Muscle layer of colon (tissue), 2 donors: ENCODE results near the gene EIF4G3.
A peak's percentile ranks its signal among the peaks of the same experiment; 100 is the strongest.
"Not testable (repeated sequence)": the region's sequence is repeated elsewhere in the genome, so short reads cannot be mapped to it uniquely, and the experiment has no call there.

Experiments used
- H3K27ac ChIP-seq: one replicate; pipeline ENCODE4 v1.7.0; 2013; ENCODE audit warnings: low read depth, mild to moderate bottlenecking, low read length, moderate library complexity
- H3K27me3 ChIP-seq, 2 donors: one replicate each; pipeline ENCODE4 v1.7.0; 2013; ENCODE audit warnings: low read length in 2 of 2, mild to moderate bottlenecking in 2 of 2; ENCODE audit not compliant: insufficient read depth in 2 of 2, control insufficient read depth in 1 of 2
- H3K36me3 ChIP-seq: one replicate; pipeline ENCODE4 v1.7.0; 2013; ENCODE audit warnings: mild to moderate bottlenecking, low read length; ENCODE audit not compliant: insufficient read depth
- H3K4me1 ChIP-seq: one replicate; pipeline ENCODE4 v1.7.0; 2013; ENCODE audit warnings: mild to moderate bottlenecking, low read length; ENCODE audit not compliant: insufficient read depth
- H3K4me3 ChIP-seq, 2 donors: one replicate each; pipeline ENCODE4 v1.7.0; 2013; ENCODE audit warnings: low read length in 2 of 2, low read depth in 1 of 2, mild to moderate bottlenecking in 1 of 2, moderate library complexity in 1 of 2
- H3K9ac ChIP-seq: one replicate; pipeline ENCODE4 v1.7.0; 2013; ENCODE audit warnings: low read length
- H3K9me3 ChIP-seq: one replicate; pipeline ENCODE4 v1.7.0; 2013; ENCODE audit warnings: mild to moderate bottlenecking, low read length
- donor health status: abdominal sarcoma.
- donor health status: Adenocarcinoma of cecum.

EIF4G3 gene

DNA sequence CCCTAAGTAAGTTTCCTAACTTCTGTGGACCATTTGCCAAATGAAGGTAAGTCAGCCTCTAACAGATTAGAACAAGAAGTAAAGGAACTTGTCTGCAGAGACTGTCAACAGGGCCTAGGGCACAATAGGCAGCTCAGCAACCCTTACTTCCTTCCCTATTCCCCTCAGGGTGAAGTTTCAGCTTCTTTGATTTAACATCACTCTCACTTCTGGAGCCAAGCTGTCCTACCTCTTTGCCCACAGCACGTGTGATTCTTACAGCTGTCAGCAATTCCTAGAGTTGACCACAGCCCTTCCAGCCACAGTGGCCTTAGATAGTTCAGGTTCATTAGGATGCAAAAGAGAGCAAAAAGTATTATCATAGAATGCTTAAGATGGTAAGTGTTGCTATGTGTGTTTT is 7.6 kb upstream of the EIF4G3 start:
- H3K4me3 ChIP-seq: no peak overlapping the region
- no peak overlapping the region for H3K9ac ChIP-seq
- no peaks in the 10 kb centered on the region for H3K36me3 ChIP-seq
- no peaks in the 10 kb centered on the region for H3K9me3 ChIP-seq
- no peak overlapping the region for H3K27ac ChIP-seq
- H3K4me1 ChIP-seq: no peaks in the 10 kb centered on the region
- no peaks in the 10 kb centered on the region for H3K27me3 ChIP-seq

DNA sequence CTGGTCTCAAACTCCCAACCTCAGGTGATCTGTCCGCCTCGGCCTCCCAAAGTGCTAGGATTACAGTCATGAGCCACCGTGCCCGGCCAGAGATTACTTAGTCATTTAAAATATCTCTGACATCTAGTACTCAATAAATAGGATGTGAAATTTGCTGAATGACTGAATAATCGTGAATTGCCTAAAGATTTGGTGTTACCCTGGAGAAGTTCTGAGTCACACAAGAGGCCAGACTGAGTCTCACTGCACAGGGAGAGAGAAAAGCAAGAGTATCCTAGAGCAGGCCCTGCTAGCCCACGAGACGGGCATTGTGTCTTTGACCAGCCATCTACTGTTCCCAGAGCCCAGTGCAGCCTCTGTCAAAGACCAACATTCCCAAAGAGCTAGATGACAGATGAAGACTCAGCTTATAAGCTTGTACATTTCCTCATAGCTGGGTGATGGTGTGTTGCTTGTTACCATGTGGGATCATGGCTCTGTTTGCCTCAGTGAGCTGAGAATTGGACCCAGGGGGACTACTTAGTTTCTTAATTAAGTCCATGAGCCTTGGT is 5.6 kb upstream of the EIF4G3 start:
- H3K4me3 ChIP-seq: no peak overlapping the region
- H3K27me3 ChIP-seq: no peaks in the 10 kb centered on the region
- H3K9me3 ChIP-seq: no peaks in the 10 kb centered on the region
- no peak overlapping the region for H3K9ac ChIP-seq
- no peak overlapping the region for H3K27ac ChIP-seq
- no peaks in the 10 kb centered on the region for H3K4me1 ChIP-seq
- no peaks in the 10 kb centered on the region for H3K36me3 ChIP-seq

DNA sequence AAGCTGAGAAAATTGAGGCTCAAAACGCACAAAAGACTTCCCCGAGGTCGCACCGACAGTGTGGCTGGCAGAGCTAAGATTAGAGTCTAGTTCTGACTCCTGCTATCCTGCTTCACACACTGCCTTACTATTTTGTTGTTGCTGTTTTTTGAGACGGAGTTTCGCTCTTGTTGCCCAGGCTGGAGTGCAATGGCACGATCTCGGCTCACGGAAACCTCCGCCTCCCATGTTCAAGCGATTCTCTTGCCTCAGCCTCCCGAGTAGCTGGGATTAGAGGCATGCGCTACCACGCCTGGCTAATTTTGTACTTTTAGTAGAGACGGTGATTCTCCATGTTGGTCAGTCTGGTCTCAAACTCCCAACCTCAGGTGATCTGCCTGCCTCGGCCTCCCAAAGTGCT is 1.6 kb upstream of the EIF4G3 start:
- not testable (repeated sequence) for H3K27ac ChIP-seq, H3K4me1 ChIP-seq

DNA sequence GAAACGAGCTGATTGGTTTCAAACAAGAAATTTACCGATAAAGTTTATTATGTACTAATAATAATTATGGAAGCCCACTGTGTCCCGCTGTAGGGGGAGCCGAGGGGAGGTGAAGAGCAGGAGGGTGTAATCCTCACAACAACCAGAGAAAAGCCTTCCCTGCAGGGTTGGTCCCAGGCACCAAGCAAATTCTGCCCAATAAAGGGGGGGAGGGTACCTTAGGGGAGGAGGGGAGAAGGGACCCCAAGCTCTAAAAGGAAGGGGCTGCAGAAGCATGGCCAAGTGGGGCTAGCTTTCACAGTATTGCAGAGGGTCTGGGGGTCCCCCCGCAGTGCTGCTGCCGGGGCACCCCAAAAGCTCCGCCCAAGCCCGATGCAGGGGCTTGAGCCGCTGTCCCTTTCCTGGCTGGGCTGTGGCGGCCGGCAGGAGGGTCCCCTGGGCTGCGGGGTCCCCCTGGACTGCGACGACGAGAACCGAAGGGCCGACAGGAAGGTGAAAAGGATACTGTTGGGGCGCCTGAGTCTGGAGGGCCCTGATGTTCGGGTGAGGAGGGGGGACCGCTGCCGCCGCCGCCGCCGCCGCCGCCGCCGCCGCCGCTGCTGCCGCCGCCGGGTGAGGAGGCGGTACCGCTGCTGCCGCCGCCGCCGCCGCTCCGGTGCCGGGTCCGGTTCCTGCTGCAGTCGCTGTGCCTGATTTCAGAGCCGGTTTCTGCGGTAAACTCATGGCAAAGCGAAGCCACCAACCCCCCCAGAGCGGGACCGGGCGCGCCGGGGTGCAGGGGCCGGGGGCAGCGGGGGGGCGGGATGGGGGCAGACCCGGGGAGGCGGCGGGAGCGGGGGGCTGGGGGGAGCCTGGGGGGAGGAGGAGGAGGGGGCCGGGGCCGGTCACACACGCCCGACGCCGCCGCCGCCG is 771 bp downstream of the EIF4G3 start:
- peak overlapping the region; percentile 73 to 89 for H3K4me3 ChIP-seq
- no peaks in the 10 kb centered on the region for H3K9me3 ChIP-seq
- peaks cover 18% of the 10 kb centered on the region for H3K4me1 ChIP-seq
- no peaks in the 10 kb centered on the region for H3K27me3 ChIP-seq
- H3K36me3 ChIP-seq: no peaks in the 10 kb centered on the region
- peak overlapping the region; percentile 51 for H3K9ac ChIP-seq
- H3K27ac ChIP-seq: peak overlapping the region; percentile 97

More for the DNA sequence above, 1.6 kb upstream of the EIF4G3 start:
- not testable (repeated sequence) for H3K4me3 ChIP-seq, H3K9me3 ChIP-seq, H3K27me3 ChIP-seq, H3K9ac ChIP-seq, H3K36me3 ChIP-seq

DNA sequence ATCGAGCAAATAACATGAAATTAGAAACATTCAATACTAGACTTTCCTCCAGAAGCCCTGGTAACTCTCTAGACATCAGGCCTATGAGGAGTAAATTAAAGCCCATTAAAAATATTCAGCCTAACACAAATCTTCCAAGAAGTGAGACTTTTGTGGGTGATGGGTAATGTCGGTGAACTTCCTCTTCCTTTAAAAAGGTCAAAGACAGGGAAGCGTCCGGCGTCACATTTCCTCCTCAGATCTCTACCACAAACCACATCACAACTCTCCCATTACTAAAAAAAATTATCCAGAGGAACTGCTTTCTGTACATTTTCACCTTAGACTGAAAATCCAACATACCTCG is 1.4 kb downstream of the EIF4G3 start:
- H3K4me3 ChIP-seq: peak overlapping the region; percentile 73 to 89
- H3K27ac ChIP-seq: peak overlapping the region; percentile 97
- H3K36me3 ChIP-seq: no peaks in the 10 kb centered on the region
- H3K9ac ChIP-seq: peak overlapping the region; percentile 51
- H3K9me3 ChIP-seq: no peaks in the 10 kb centered on the region
- peaks cover 18% of the 10 kb centered on the region for H3K4me1 ChIP-seq
- no peaks in the 10 kb centered on the region for H3K27me3 ChIP-seq

DNA sequence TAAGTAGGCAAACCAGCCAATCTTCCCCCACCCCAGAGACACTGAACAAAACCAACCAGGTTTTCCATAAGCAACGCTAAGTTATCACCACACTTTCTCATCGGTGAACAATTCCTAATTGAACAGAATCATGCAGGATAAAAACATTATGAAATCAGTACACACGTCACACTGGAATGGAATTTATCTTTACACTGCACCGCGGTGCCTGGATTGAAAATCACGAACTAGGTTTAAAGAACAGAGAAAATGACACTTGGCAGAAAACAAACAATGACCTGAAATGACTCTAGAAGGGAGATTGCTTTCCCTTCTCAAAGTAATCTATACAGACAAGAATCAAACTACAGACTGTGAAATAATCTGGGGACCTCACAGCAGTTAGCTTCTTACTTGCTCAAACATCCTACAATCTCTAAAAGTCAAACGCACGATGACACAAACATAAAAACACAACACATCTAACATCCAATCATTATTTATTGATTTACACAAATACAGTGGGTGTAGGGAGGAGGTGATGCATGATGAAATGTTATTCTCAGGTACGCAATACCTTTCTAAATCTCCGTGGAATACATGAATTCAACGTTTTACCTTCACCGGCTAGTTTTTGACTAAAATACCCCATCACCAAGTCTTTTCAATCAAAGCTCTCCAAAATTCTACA is 1.9 kb downstream of the EIF4G3 start:
- Histone ChIP-seq H3K4me1 (peaks cover 18% of the 10 kb centered on the region), H3K9ac (peak overlapping the region; percentile 51), H3K4me3 (peak overlapping the region in 1 of 2 donors; percentile 89), H3K27me3 (no peaks in the 10 kb centered on the region), H3K27ac (peak overlapping the region; percentile 97), H3K36me3 (no peaks in the 10 kb centered on the region), H3K9me3 (no peaks in the 10 kb centered on the region)

DNA sequence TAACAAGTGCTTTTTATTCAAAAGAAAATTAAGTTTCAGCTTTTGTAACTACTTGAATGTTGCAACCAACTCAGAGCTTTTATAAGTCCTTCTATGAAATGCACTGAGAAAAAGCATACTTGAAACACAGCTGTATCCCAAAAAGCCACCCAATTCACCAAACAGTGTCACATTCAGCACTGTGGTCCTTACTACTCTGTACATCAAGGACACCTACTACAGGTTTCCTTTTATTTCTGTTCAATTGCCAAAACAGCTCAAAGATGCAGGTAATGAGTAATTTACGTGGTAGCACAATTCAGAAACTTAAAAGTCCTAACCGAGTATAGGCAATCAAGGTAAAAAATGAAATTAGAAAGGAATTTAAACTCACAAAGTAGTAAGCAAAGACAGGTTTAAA is 2.5 kb downstream of the EIF4G3 start:
- H3K4me1 ChIP-seq: peaks cover 18% of the 10 kb centered on the region

DNA sequence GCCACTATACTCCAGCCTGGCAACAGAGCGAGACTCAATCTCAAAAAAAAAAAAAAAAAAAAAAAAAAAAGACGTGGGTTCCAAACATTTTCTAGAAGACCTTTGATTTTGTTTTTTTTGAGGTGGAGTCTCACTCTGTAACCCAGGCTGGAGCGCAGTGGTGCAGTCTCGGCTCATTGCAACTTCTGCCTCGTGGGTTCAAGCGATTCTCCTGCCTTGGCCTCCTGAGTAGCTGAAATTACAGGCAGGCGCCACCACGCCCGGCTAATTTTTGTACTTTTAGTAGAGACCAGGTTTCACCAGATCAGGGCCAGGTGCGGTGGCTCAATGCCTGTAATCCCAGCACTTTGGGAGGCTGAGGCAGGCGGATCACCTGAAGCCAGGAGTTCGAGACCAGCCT is 3.6 kb downstream of the EIF4G3 start:
- H3K27me3 ChIP-seq, H3K4me3 ChIP-seq, H3K36me3 ChIP-seq, H3K9ac ChIP-seq, H3K9me3 ChIP-seq, H3K27ac ChIP-seq: not testable (repeated sequence)
- H3K4me1 ChIP-seq: peaks cover 18% of the 10 kb centered on the region

More for the DNA sequence above, 2.5 kb downstream of the EIF4G3 start:
- no peaks in the 10 kb centered on the region for H3K9me3 ChIP-seq
- no peaks in the 10 kb centered on the region for H3K36me3 ChIP-seq
- H3K9ac ChIP-seq: peak overlapping the region; percentile 51
- peak overlapping the region in 1 of 2 donors; percentile 89 for H3K4me3 ChIP-seq
- peak overlapping the region; percentile 97 for H3K27ac ChIP-seq
- no peaks in the 10 kb centered on the region for H3K27me3 ChIP-seq

DNA sequence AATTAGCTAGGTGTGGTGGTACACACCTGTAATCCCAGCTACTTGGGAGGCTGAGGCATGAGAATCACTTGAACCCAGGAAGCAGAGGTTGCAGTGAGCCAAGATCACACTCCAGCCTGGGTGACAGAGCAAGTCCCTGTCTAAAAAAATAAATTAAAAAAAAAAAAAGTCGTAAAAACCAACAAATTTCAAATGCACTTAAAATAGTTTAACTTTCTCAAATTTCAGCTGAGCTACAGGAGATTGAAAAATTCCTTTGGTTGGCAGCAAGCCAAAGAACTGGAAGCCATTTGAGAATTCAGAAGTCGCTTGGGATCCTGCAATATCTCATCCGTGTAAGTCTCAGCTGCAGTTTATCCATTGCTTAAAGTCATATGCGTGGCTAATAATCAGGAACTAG is 5.9 kb downstream of the EIF4G3 start:
- H3K27ac ChIP-seq, H3K9ac ChIP-seq, H3K36me3 ChIP-seq, H3K27me3 ChIP-seq, H3K4me3 ChIP-seq, H3K9me3 ChIP-seq: not testable (repeated sequence)
- peaks cover 18% of the 10 kb centered on the region for H3K4me1 ChIP-seq

DNA sequence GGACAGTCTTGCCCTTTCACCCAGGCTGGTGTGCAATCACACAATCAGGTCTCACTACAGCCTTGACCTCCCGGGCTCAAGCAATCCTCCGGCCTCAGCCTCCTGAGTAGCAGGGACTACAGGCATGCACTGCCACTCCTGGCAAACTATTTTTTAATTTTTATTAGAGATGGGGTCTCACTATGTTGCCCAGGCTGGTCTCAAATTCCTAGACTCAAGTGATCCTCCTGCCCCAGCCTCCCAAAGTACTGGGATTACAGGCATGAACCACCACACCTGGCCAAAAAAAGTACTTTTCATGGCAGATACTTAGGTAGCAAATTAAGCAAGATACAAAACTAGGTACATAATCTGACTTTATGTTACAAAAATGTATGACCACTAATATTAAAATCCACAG is 8.3 kb downstream of the EIF4G3 start:
- Histone ChIP-seq H3K36me3 (no peaks in the 10 kb centered on the region), H3K27me3 (no peaks in the 10 kb centered on the region), H3K4me1 (peaks cover 14% of the 10 kb centered on the region), H3K9ac (no peak overlapping the region), H3K4me3 (no peak overlapping the region), H3K9me3 (no peaks in the 10 kb centered on the region), H3K27ac (no peak overlapping the region)

DNA sequence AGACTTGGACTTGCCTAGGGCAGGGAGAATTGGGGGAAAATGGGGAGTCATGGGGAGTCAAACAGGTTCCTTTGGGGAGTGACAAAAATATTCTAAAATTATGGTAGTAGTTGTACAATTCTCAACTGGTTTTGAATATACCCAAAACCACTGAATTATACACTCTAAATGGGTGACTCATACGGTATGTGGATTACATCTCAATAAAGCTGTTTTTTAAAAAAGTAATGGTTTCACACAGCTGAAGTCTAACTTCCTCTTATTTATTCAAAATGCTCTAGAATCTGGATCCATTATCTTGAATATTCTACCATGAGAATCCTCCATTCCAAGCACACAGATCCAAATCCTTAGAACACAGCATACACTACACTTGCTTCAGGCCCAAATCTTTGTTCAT is 11.1 kb downstream of the EIF4G3 start:
- H3K4me3 ChIP-seq: no peak overlapping the region
- H3K9ac ChIP-seq: no peak overlapping the region
- no peaks in the 10 kb centered on the region for H3K27me3 ChIP-seq
- H3K36me3 ChIP-seq: no peaks in the 10 kb centered on the region
- no peak overlapping the region for H3K27ac ChIP-seq
- no peaks in the 10 kb centered on the region for H3K9me3 ChIP-seq
- no peaks in the 10 kb centered on the region for H3K4me1 ChIP-seq
